Measurements from ENCODE around the gene ELAPOR1.

The ELAPOR1 gene

GRCh38 chr1:109094377-109094803 lies 19.5 kb upstream of the ELAPOR1 start:
- no peak for DNase-seq (ENCODE audit: extremely low read depth in 1 of 2, low read depth in 1 of 2)

GRCh38 chr1:109094871-109095270 lies 19.0 kb upstream of the ELAPOR1 start:
- no peak for DNase-seq (ENCODE audit: extremely low read depth in 1 of 2, low read depth in 1 of 2)

GRCh38 chr1:109095631-109096030 lies 18.3 kb upstream of the ELAPOR1 start:
- no peak for DNase-seq (ENCODE audit: extremely low read depth in 1 of 2, low read depth in 1 of 2)

- DNase-seq (ENCODE audit: extremely low read depth in 1 of 2, low read depth in 1 of 2), result no peak
Observed at GRCh38 chr1:109096120-109096519, 17.8 kb upstream of the ELAPOR1 start.

DNA sequence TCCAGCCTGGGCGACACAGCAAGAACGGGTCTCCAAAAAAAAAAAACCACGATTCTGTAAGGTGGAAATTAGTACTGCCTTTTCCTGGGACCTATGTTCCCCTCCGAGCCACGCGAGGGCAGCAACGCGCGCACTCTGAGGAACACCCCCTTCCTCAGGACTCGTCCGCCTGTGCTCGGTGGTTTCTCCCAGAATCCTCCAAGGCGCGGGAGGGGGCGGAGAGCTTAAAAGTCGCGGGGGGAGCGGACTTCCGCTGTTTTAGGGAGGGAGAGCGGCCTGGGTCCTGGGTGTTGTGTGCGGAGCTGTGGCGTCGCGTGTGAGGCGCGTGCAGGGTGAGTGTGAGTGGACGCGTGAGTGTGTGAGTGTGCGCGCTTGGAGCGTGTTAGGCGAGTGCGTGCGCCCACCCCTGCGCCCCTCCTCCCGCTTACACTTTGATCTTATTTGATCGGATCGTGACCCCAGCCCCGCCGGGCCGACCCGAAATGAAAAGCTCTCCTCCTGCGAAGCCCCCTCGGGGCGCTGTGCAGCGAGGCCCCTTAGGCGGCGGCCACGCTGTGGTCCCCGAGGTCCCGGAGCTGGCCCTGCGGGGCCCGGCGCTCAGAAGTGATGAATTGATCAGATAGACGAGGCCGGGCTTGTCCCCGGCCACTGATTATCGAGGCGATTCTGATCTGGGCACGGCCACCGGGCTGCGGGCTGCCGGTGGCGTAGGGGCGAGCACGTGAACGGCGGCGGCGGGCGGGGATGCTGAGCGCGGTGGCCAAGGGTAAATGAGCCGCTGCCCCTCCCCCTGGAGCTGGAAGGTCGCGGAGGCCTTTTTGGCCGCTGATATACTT lies 13.8 kb upstream of the ELAPOR1 start:
- peak; percentile 92 to 93 for DNase-seq (ENCODE audit: extremely low read depth in 1 of 2, low read depth in 1 of 2)

DNA sequence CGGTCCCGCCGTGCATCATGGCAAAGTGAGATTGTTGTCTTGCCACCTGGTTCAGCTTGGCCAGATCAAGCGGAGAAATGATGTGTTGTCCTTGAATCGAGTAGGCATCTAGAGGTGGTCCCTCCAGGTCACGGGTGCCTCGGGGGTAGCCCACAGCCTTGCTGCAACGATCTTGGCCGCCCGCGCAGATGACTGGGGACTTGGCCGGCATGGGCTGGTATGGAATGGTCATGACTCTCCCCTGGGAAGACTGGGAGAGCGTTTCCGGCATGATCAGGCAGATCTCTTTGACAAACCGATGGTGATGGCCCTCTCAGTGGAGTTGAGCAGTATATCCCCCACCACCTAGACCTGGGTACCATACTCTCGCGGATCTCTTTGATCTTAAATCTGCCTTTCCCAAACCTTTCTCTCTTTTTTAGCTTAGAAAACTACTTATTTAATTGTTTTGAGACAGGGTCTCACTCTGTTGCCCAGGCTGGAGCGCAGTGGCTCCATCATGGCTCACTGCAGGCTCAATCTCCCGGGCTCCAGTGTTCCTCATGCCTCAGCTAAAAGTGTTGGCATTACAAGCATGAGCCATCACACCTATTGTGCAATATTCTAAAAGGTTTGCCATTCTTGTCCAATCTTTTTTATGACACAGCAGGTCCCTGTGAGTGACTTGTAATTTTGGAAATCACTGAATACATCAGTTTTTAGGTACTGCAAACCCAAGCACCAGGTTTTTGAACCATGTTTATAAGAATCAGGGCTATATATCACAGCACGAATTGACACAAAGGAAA lies 9.4 kb upstream of the ELAPOR1 start:
- no peak for DNase-seq (ENCODE audit: extremely low read depth in 1 of 2, low read depth in 1 of 2)

GRCh38 chr1:109105881-109106280 lies 8.0 kb upstream of the ELAPOR1 start:
- DNase-seq (ENCODE audit: extremely low read depth in 1 of 2, low read depth in 1 of 2), result no peak

DNA sequence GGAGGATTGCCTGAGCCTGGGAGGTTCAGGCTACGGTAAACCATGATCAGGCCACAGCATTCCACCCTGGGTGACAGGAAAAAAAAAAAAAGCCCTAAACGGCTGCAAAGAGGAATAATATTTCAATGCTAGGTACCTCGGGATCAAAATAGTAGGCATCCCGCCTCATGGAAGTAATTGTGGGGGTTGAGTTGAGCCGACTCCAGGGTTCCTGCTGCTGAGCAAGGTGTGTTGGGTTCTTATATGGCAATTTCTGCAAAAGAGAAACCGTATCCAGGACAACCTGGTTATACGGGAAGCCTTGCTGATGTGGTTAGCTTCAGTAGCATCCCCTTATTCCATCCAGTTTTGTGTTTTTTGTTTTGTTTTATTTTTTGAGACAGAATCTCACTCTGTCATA lies 6.1 kb upstream of the ELAPOR1 start:
- DNase-seq (ENCODE audit: extremely low read depth in 1 of 2, low read depth in 1 of 2), result no peak

- no peak for DNase-seq (ENCODE audit: extremely low read depth in 1 of 2, low read depth in 1 of 2)
Observed at GRCh38 chr1:109109906-109110305, 4.0 kb upstream of the ELAPOR1 start.

- DNase-seq (ENCODE audit: extremely low read depth in 1 of 2, low read depth in 1 of 2), result no peak
Observed at GRCh38 chr1:109111386-109112055, 2.4 kb upstream of the ELAPOR1 start.

DNA sequence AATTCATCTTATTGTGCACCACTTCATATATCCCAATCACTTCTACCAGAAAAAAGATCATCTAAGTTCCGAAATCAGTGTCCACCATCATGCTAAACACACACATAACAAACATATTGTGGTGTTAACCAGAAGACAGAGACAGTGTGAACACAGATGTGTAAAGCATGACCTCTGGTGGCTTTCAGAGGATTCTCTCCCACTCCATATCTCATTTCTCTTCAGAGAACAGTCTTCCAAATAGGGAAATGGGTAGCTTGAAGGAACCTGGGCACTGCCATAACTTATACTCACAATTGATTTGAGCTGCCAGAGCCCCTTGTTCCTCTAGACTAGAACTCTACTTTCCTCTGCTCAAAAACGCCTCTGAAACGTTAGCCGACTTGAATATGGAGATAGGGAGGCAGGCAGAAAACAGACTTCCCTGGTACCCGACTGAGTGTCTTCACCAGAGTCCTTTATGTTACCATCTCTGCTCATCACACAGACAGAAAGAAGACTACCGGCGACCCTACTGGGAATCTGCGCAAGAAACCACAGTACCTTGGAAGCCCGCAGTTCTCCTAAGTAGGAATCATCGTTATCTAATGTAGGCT lies 1.8 kb upstream of the ELAPOR1 start:
- no peak for DNase-seq (ENCODE audit: extremely low read depth in 1 of 2, low read depth in 1 of 2)

- peak; percentile 73 to 88 for DNase-seq (ENCODE audit: extremely low read depth in 1 of 2, low read depth in 1 of 2)
Observed at GRCh38 chr1:109112652-109113285, 1.1 kb upstream of the ELAPOR1 start.

- DNase-seq (ENCODE audit: extremely low read depth in 1 of 2, low read depth in 1 of 2), result no peak
Observed at GRCh38 chr1:109114342-109114674, 393 bp downstream of the ELAPOR1 start.

DNA sequence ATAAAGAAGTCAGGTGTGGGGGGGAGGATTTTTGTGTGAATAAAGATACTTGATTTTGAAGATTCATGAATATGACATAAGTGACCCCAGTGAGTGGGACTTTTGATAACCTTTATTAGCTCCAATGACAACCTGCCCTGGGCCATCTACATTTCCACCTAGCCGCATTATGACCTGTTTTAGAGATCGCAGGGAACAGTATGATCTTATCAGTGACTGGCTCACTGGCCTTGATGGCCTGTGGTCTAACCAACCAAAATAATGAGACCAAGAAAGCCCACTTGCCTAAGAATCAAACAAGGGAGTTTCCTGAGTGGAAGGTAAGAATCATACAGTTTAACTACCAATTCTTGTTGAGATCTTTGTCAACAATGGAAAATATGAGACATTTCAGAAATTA lies 1.8 kb downstream of the ELAPOR1 start:
- DNase-seq (ENCODE audit: extremely low read depth in 1 of 2, low read depth in 1 of 2), result no peak

DNA sequence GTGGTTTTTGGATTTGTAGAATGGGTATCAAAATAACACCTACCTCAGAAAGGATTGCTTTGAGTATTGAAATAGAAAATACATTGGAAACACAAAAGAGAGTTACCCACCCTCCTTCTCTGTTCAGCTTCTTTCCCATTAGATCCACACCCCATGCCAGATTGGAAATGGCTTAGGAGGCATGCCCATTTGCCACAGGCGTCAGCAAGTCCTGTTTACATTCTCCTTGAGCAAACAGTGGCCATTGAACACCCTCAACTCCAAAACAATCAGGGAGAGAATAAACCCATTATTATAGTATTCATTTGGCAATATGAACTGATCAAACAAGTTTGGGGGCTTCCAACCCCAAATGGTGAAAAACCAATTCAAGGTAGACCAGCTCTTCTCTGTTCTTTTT lies 2.4 kb downstream of the ELAPOR1 start:
- DNase-seq (ENCODE audit: extremely low read depth in 1 of 2, low read depth in 1 of 2), result no peak

GRCh38 chr1:109118089-109118488 lies 4.2 kb downstream of the ELAPOR1 start:
- no peak for DNase-seq (ENCODE audit: extremely low read depth in 1 of 2, low read depth in 1 of 2)

- DNase-seq (ENCODE audit: extremely low read depth in 1 of 2, low read depth in 1 of 2), result no peak
Observed at GRCh38 chr1:109120356-109120755, 6.4 kb downstream of the ELAPOR1 start.

GRCh38 chr1:109131059-109131458 lies 17.1 kb downstream of the ELAPOR1 start:
- no peak for DNase-seq (ENCODE audit: extremely low read depth in 1 of 2, low read depth in 1 of 2)

DNA sequence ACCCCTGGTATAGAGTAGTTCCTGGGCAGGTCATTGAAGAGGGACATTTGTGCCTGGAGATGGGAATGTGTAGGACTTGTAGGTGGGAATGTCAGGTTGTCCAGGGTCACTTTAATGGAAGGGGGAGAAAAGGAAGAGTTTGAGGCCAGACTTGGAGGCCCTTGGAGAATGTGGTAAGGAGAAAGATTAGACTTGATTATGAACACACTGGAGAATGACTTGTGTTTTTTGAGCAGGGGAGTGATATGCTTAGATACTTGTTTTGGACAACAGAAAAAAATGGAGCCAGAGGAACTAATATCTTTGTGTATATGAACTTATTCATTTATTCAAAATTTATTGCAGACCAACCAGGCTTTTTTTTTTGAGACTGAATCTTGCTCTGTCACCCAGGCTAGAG lies 17.9 kb downstream of the ELAPOR1 start:
- no peak for DNase-seq (ENCODE audit: extremely low read depth in 1 of 2, low read depth in 1 of 2)

DNA sequence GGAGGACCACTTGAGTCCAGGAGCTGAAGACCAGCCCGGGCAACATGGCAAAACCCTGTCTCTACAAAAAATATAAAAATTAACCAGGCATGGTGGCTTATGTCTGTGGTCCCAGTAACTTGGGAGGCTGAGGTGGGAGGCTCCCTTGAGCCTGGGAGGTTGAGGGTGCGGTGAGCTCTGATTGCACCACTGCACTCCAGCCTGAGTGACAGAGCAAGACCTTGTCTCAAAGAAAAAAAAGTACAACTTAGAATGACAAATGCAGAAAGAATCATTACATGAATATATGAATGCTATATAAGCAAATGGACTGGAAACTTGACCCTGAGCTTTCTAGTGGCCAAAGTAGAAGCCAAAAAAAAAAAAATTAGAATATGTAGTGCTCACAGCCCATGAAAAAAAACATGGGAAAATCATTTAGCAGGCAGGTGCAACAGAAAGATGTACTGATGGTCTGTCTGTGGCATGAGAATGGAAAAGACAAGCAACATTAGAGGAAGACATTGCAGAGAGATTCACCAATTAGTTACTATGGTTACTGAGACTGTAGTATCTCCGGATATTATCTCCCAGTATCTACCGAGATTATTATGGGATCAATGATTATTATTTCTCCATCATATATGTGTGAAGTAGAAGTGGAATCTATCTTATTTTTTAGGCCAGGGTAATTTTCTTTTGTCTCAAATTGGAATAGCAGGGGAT lies 19.2 kb downstream of the ELAPOR1 start:
- DNase-seq (ENCODE audit: extremely low read depth in 1 of 2, low read depth in 1 of 2), result no peak

All from activated CD8-positive, alpha-beta memory T cell treated with anti-CD3 and anti-CD28 coated beads for 1 hour (primary cell).